K562 (cell line): Measurements from ENCODE around the gene COL23A1. TPM values are rescaled to one million over a fixed set of nuclear protein-coding genes. Genes with fewer than 3 reads are reported as not detected.

Experiments
- ATAC-seq: fragments of 200-7000 bp; cut with Tn5 transposase; 3 replicates; pipeline ENCODE4 v1.9.1; 2020; ENCODE audit warnings: moderate library complexity
- BruUV-seq: library from RNA; stranded (reverse); fragments of 400-500 nt; replicated peaks from 2 replicates; lab custom pipeline; 2021; lab: Mats Ljungman, UMichigan
- CTCF ChIA-PET: fragments of 300-600 bp; formaldehyde crosslinking; extraction: SDS; loops from one replicate; lab custom pipeline; 2021; ENCODE audit warnings: low intra/inter-chr PET ratio; lab: Yijun Ruan, JAX
- POLR2A ChIA-PET: fragments of 300-600, 350-650 bp; sonication (Branson Sonifier 250); formaldehyde crosslinking; extraction: SDS; loops from one replicate; lab custom pipeline; 2021; ENCODE audit warnings: antibody characterized with exemption, inconsistent platforms; lab: Yijun Ruan, JAX
- DNase-seq, 4 experiments: peaks; one replicate each; pipeline versions ENCODE4 v3.0.0 to v3.0.0-alpha.2; 2011 to 2018; ENCODE audit warnings: low spot score in 3 of 4, mixed read lengths in 3 of 4; ENCODE audit errors: extremely low read depth in 1 of 4
- FAIRE-seq: peaks from 2 replicates; lab custom pipeline; 2011; peaks lifted over from hg19 to GRCh38; lab: Jason Lieb, UNC
- H2AFZ ChIP-seq: 2 replicates; pipeline ENCODE4 v1.6.0; 2011; ENCODE audit warnings: low read depth, low read length, control low read depth, inconsistent platforms
- H3K27ac ChIP-seq: fragments of 200-600 bp; 3 replicates; pipeline ENCODE4 v1.8.0; 2011; ENCODE audit warnings: low read depth, mild to moderate bottlenecking, control low read depth, inconsistent platforms, low read length, moderate library complexity, mixed read lengths; ENCODE audit errors: extremely low read depth
- H3K27me3 ChIP-seq, 2 experiments: fragments of 300-600 bp in 1 of 2; 2 replicates in 1 of 2; 3 replicates in 1 of 2; pipeline versions ENCODE4 v1.6.0 to v1.8.0; 2011; ENCODE audit warnings: inconsistent platforms in 2 of 2, low read length in 2 of 2, mild to moderate bottlenecking in 1 of 2, mixed read lengths in 1 of 2, moderate library complexity in 1 of 2; ENCODE audit not compliant: control insufficient read depth in 2 of 2, insufficient read depth in 2 of 2
- H3K36me3 ChIP-seq: fragments of 300-600 bp; 3 replicates; pipeline ENCODE4 v1.8.0; 2011; ENCODE audit warnings: mild to moderate bottlenecking, low read length, inconsistent platforms; ENCODE audit not compliant: control insufficient read depth, insufficient read depth
- H3K4me1 ChIP-seq, 2 experiments: fragments of 200-600 bp in 1 of 2; replicated peaks in 1 of 2; 2 replicates in 1 of 2; 3 replicates in 1 of 2; pipeline versions ENCODE4 v1.5.1 to v1.8.0; 2011; ENCODE audit warnings: inconsistent platforms in 2 of 2, low read length in 2 of 2, mild to moderate bottlenecking in 1 of 2, mixed read lengths in 1 of 2, moderate library complexity in 1 of 2; ENCODE audit not compliant: control insufficient read depth in 2 of 2, insufficient read depth in 2 of 2
- H3K4me2 ChIP-seq: 2 replicates; pipeline ENCODE4 v1.6.1; 2011; ENCODE audit warnings: low read length, control low read depth, inconsistent platforms, mixed read lengths; ENCODE audit not compliant: insufficient read depth
- H3K4me3 ChIP-seq: fragments of 200-600 bp; sonication (generic), shearing (Covaris generic); 2 replicates; pipeline ENCODE4 v1.5.1; 2016; ENCODE audit warnings: control low read depth, inconsistent platforms
- H3K79me2 ChIP-seq: fragments of 200-600 bp; 3 replicates; pipeline ENCODE4 v1.8.0; 2011; ENCODE audit warnings: low read length, inconsistent platforms; ENCODE audit not compliant: control insufficient read depth, insufficient read depth
- H3K9ac ChIP-seq, 2 experiments: 2 replicates each; pipeline versions ENCODE4 v1.6.0 to v1.6.1; 2011; ENCODE audit warnings: low read depth in 2 of 2, low read length in 2 of 2, control low read depth in 1 of 2, inconsistent platforms in 1 of 2, mild to moderate bottlenecking in 1 of 2, mixed read lengths in 1 of 2; ENCODE audit not compliant: insufficient read depth in 1 of 2
- H3K9me1 ChIP-seq: one replicate; pipeline ENCODE4 v1.6.0; 2011; ENCODE audit warnings: inconsistent platforms, mild to moderate bottlenecking, low read length, moderate library complexity; ENCODE audit not compliant: control insufficient read depth, insufficient read depth
- H3K9me3 ChIP-seq: replicated peaks from 2 replicates; pipeline ENCODE4 v1.5.1; 2011; ENCODE audit warnings: low read depth, low read length, inconsistent platforms; ENCODE audit not compliant: control insufficient read depth, insufficient read depth
- H4K20me1 ChIP-seq: replicated peaks from 2 replicates; pipeline ENCODE4 v1.6.1; 2011; ENCODE audit warnings: low read length, inconsistent platforms, mixed read lengths; ENCODE audit not compliant: control insufficient read depth, insufficient read depth
- ARID3B ChIP-seq: fragments of 250-450 bp; sonication (Bioruptor Pico); IDR thresholded peaks from 2 replicates; pipeline ENCODE4 v1.4.0; 2020; ENCODE audit warnings: borderline replicate concordance
- CHD4 ChIP-seq: fragments of 200-600 bp; sonication (generic); IDR thresholded peaks from 3 replicates; pipeline ENCODE4 v1.6.1; 2012; ENCODE audit warnings: low read depth, mild to moderate bottlenecking, mixed read lengths, low read length, inconsistent platforms; ENCODE audit not compliant: insufficient read depth, insufficient replicate concordance, poor library complexity, severe bottlenecking
- HCFC1 ChIP-seq: IDR thresholded peaks from 2 replicates; pipeline ENCODE4 v1.6.1; 2012; ENCODE audit warnings: low read depth, low read length, improper control_type of control experiment
- SRF ChIP-seq, 2 experiments: fragments of 250-450, 450-650 bp in 1 of 2; sonication (Bioruptor Pico) in 1 of 2; sonication (generic) in 1 of 2; formaldehyde crosslinking; IDR thresholded peaks; 2 replicates each; pipeline versions ENCODE4 v1.5.0 to v1.5.1; 2020 to 2022; ENCODE audit warnings: mild to moderate bottlenecking in 1 of 2, missing genetic modification reagents in 1 of 2
- SRSF3 ChIP-seq: fragments of 200-400 bp; formaldehyde crosslinking; IDR thresholded peaks from 2 replicates; pipeline ENCODE4 v1.6.1; 2016; ENCODE audit warnings: mild to moderate bottlenecking, low read length, moderate library complexity; ENCODE audit not compliant: insufficient read depth
- ZNF23 ChIP-seq: fragments of 250-450 bp; sonication (Bioruptor Pico); IDR thresholded peaks from 2 replicates; pipeline ENCODE4 v1.4.0; 2020; ENCODE audit warnings: mild to moderate bottlenecking
- WGBS: fragments of 100-300 bp; shearing (Covaris generic); methylation state at CpG from one replicate; pipeline ENCODE4 v1.1.6; 2016; ENCODE audit warnings: low coverage, mixed read lengths; ENCODE audit not compliant: insufficient coverage; ENCODE audit errors: missing lambda C conversion rate; 5-methylcytosine and 5-hydroxymethylcytosine counted together
- in situ Hi-C: fragments of 300-500 bp; cut with MboI; formaldehyde crosslinking; loops from 4 replicates; pipeline ENCODE4 v1.15.0; 2018; ENCODE audit warnings: inconsistent platforms, mixed read lengths
- intact Hi-C: fragments of 100-400 bp; cut with micrococcal nuclease; formaldehyde crosslinking; loops from 2 replicates; pipeline ENCODE4 v1.14.2; 2022
- polyA plus RNA-seq, 8 experiments: library from polyadenylated mRNA; depleted of rRNA in 4 of 8; stranded (reverse) in 5 of 8; unstranded in 3 of 8; fragments of >200 nt; fragmentation: Nextera tagmentation in 2 of 8; fragmentation: Illumina TruSeq in 1 of 8; extraction: Ambion mirVana in 2 of 8; extraction: Trizol in 1 of 8; gene quantifications; 2 replicates each; pipeline versions ENCODE4 v1.2.1 to v1.2.3, GENCODE V29; 2011 to 2014; ENCODE audit warnings: inconsistent platforms in 1 of 8, missing spikeins in 1 of 8
- total RNA-seq, 7 experiments: library from RNA; depleted of rRNA in 6 of 7; stranded (reverse); fragments of >200 nt in 6 of 7; fragmentation: Illumina TruSeq in 2 of 7; extraction: Trizol in 2 of 7; gene quantifications; 2 replicates each; pipeline versions ENCODE4 v1.2.1 to v1.2.3, GENCODE V29; 2011 to 2021; ENCODE audit warnings: low replicate concordance in 1 of 7
- TF ChIP-seq, protein P1 (sequence below): sonication (generic); formaldehyde crosslinking; IDR thresholded peaks from 2 replicates; pipeline ENCODE4 v1.8.0; 2022; ENCODE audit warnings: mild to moderate bottlenecking, missing genetic modification reagents, borderline replicate concordance

COL23A1 gene
- total and polyA plus RNA-seq, 9 of the 15 experiments (the other 6 are each of a cell fraction or from before 2014, with no cell fraction given): 0.09 TPM; not detected in 8

DNA sequence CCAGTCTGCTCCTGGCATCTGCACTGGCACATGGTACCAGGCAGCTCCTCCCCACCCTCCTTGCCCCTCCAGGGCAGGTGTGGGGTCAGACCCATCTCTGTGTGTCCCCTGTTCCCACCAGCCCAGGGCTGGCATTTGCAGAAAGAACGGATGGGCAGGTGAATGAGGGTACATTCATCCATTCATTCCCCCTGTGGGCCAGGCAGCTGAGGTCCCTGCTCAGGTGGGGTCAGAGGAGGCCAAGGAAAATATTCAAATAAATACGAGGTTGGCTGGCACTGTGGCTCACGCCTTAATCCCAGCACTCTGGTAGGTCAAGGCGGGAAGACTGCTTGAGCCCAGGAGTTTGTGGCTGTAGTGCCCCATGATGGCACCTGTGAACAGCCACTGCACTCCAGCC is 332.5 kb downstream of the COL23A1 start:
- DNase-seq (no peak), FAIRE-seq (no peak), ATAC-seq (no peak)
- Histone ChIP-seq H3K9me1 (no peaks in the 10 kb centered on the region), H3K36me3 (no peaks in the 10 kb centered on the region), H3K9ac (no peak overlapping the region; a peak in 1 of 4 replicates), H3K27me3 (peaks cover 2 to 53% of the 10 kb centered on the region in 2 experiments; a peak in 3 of 5 replicates), H3K79me2 (no peaks in the 10 kb centered on the region), H3K4me1 (peaks cover 0 to 19% of the 10 kb centered on the region in 2 experiments; a peak in 2 of 5 replicates), H3K4me2 (no peak overlapping the region), H4K20me1 (no peaks in the 10 kb centered on the region), H2AFZ (no peak overlapping the region), H3K27ac (no peak overlapping the region), H3K9me3 (no peaks in the 10 kb centered on the region), H3K4me3 (no peak overlapping the region)
- CTCF ChIA-PET: no interaction called here
- intact Hi-C loops (no loop called here), in situ Hi-C loops (no loop called here)
- TF ChIP-seq CHD4: no peak
- TF ChIP-seq ZNF23 (CRISPR knock-in tag): no peak
- no peak for TF ChIP-seq SRSF3
- no peak for TF ChIP-seq SRF (CRISPR knock-in tag; IDR thresholded peaks at IDR 0.05)
- TF ChIP-seq HCFC1: no peak
- no peak for TF ChIP-seq ARID3B (CRISPR knock-in tag)
- TF ChIP-seq, protein P1, sequence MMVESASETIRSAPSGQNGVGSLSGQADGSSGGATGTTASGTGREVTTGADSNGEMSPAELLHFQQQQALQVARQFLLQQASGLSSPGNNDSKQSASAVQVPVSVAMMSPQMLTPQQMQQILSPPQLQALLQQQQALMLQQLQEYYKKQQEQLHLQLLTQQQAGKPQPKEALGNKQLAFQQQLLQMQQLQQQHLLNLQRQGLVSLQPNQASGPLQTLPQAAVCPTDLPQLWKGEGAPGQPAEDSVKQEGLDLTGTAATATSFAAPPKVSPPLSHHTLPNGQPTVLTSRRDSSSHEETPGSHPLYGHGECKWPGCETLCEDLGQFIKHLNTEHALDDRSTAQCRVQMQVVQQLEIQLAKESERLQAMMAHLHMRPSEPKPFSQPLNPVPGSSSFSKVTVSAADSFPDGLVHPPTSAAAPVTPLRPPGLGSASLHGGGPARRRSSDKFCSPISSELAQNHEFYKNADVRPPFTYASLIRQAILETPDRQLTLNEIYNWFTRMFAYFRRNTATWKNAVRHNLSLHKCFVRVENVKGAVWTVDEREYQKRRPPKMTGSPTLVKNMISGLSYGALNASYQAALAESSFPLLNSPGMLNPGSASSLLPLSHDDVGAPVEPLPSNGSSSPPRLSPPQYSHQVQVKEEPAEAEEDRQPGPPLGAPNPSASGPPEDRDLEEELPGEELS (CRISPR knock-in tag): no peak
- POLR2A ChIA-PET: no interaction called here
- 6% methylated on average over 4 of the region's 4 CpGs for WGBS
- no TSS peak for BruUV-seq
